K562 (cell line): ENCODE results near the gene NAV2. TPM values are rescaled to one million over a fixed set of nuclear protein-coding genes. Genes with fewer than 3 reads are reported as not detected.

Experiments used
- ATAC-seq: fragments of 200-7000 bp; cut with Tn5 transposase; 3 replicates; pipeline ENCODE4 v1.9.1; 2020; ENCODE audit warnings: moderate library complexity
- BruUV-seq: library from RNA; stranded (reverse); fragments of 400-500 nt; replicated peaks from 2 replicates; lab custom pipeline; 2021; lab: Mats Ljungman, UMichigan
- CTCF ChIA-PET: fragments of 300-600 bp; formaldehyde crosslinking; extraction: SDS; loops from one replicate; lab custom pipeline; 2021; ENCODE audit warnings: low intra/inter-chr PET ratio; lab: Yijun Ruan, JAX
- POLR2A ChIA-PET: fragments of 300-600, 350-650 bp; sonication (Branson Sonifier 250); formaldehyde crosslinking; extraction: SDS; loops from one replicate; lab custom pipeline; 2021; ENCODE audit warnings: antibody characterized with exemption, inconsistent platforms; lab: Yijun Ruan, JAX
- DNase-seq, 4 experiments: peaks; one replicate each; pipeline versions ENCODE4 v3.0.0 to v3.0.0-alpha.2; 2011 to 2018; ENCODE audit warnings: low spot score in 3 of 4, mixed read lengths in 3 of 4; ENCODE audit errors: extremely low read depth in 1 of 4
- FAIRE-seq: peaks from 2 replicates; lab custom pipeline; 2011; peaks lifted over from hg19 to GRCh38; lab: Jason Lieb, UNC
- H2AFZ ChIP-seq: 2 replicates; pipeline ENCODE4 v1.6.0; 2011; ENCODE audit warnings: low read depth, low read length, control low read depth, inconsistent platforms
- H3K27ac ChIP-seq: fragments of 200-600 bp; 3 replicates; pipeline ENCODE4 v1.8.0; 2011; ENCODE audit warnings: low read depth, mild to moderate bottlenecking, control low read depth, inconsistent platforms, low read length, moderate library complexity, mixed read lengths; ENCODE audit errors: extremely low read depth
- H3K27me3 ChIP-seq, 2 experiments: fragments of 300-600 bp in 1 of 2; 2 replicates in 1 of 2; 3 replicates in 1 of 2; pipeline versions ENCODE4 v1.6.0 to v1.8.0; 2011; ENCODE audit warnings: inconsistent platforms in 2 of 2, low read length in 2 of 2, mild to moderate bottlenecking in 1 of 2, mixed read lengths in 1 of 2, moderate library complexity in 1 of 2; ENCODE audit not compliant: control insufficient read depth in 2 of 2, insufficient read depth in 2 of 2
- H3K36me3 ChIP-seq: fragments of 300-600 bp; 3 replicates; pipeline ENCODE4 v1.8.0; 2011; ENCODE audit warnings: mild to moderate bottlenecking, low read length, inconsistent platforms; ENCODE audit not compliant: control insufficient read depth, insufficient read depth
- H3K4me1 ChIP-seq, 2 experiments: fragments of 200-600 bp in 1 of 2; replicated peaks in 1 of 2; 2 replicates in 1 of 2; 3 replicates in 1 of 2; pipeline versions ENCODE4 v1.5.1 to v1.8.0; 2011; ENCODE audit warnings: inconsistent platforms in 2 of 2, low read length in 2 of 2, mild to moderate bottlenecking in 1 of 2, mixed read lengths in 1 of 2, moderate library complexity in 1 of 2; ENCODE audit not compliant: control insufficient read depth in 2 of 2, insufficient read depth in 2 of 2
- H3K4me2 ChIP-seq: 2 replicates; pipeline ENCODE4 v1.6.1; 2011; ENCODE audit warnings: low read length, control low read depth, inconsistent platforms, mixed read lengths; ENCODE audit not compliant: insufficient read depth
- H3K4me3 ChIP-seq: fragments of 200-600 bp; sonication (generic), shearing (Covaris generic); 2 replicates; pipeline ENCODE4 v1.5.1; 2016; ENCODE audit warnings: control low read depth, inconsistent platforms
- H3K79me2 ChIP-seq: fragments of 200-600 bp; 3 replicates; pipeline ENCODE4 v1.8.0; 2011; ENCODE audit warnings: low read length, inconsistent platforms; ENCODE audit not compliant: control insufficient read depth, insufficient read depth
- H3K9ac ChIP-seq, 2 experiments: 2 replicates each; pipeline versions ENCODE4 v1.6.0 to v1.6.1; 2011; ENCODE audit warnings: low read depth in 2 of 2, low read length in 2 of 2, control low read depth in 1 of 2, inconsistent platforms in 1 of 2, mild to moderate bottlenecking in 1 of 2, mixed read lengths in 1 of 2; ENCODE audit not compliant: insufficient read depth in 1 of 2
- H3K9me1 ChIP-seq: one replicate; pipeline ENCODE4 v1.6.0; 2011; ENCODE audit warnings: inconsistent platforms, mild to moderate bottlenecking, low read length, moderate library complexity; ENCODE audit not compliant: control insufficient read depth, insufficient read depth
- H3K9me3 ChIP-seq: replicated peaks from 2 replicates; pipeline ENCODE4 v1.5.1; 2011; ENCODE audit warnings: low read depth, low read length, inconsistent platforms; ENCODE audit not compliant: control insufficient read depth, insufficient read depth
- H4K20me1 ChIP-seq: replicated peaks from 2 replicates; pipeline ENCODE4 v1.6.1; 2011; ENCODE audit warnings: low read length, inconsistent platforms, mixed read lengths; ENCODE audit not compliant: control insufficient read depth, insufficient read depth
- AFF4 ChIP-seq: sonication (generic); formaldehyde crosslinking; IDR thresholded peaks from 2 replicates; pipeline ENCODE4 v1.8.0; 2023; ENCODE audit warnings: mild to moderate bottlenecking, missing genetic modification reagents
- ATF2 ChIP-seq: sonication (generic); formaldehyde crosslinking; IDR thresholded peaks from 2 replicates; pipeline ENCODE4 v1.8.1; 2022; ENCODE audit warnings: missing genetic modification reagents
- WGBS: fragments of 100-300 bp; shearing (Covaris generic); methylation state at CpG from one replicate; pipeline ENCODE4 v1.1.6; 2016; ENCODE audit warnings: low coverage, mixed read lengths; ENCODE audit not compliant: insufficient coverage; ENCODE audit errors: missing lambda C conversion rate; 5-methylcytosine and 5-hydroxymethylcytosine counted together
- in situ Hi-C: fragments of 300-500 bp; cut with MboI; formaldehyde crosslinking; loops from 4 replicates; pipeline ENCODE4 v1.15.0; 2018; ENCODE audit warnings: inconsistent platforms, mixed read lengths
- intact Hi-C: fragments of 100-400 bp; cut with micrococcal nuclease; formaldehyde crosslinking; loops from 2 replicates; pipeline ENCODE4 v1.14.2; 2022
- polyA plus RNA-seq, 8 experiments: library from polyadenylated mRNA; depleted of rRNA in 4 of 8; stranded (reverse) in 5 of 8; unstranded in 3 of 8; fragments of >200 nt; fragmentation: Nextera tagmentation in 2 of 8; fragmentation: Illumina TruSeq in 1 of 8; extraction: Ambion mirVana in 2 of 8; extraction: Trizol in 1 of 8; gene quantifications; 2 replicates each; pipeline versions ENCODE4 v1.2.1 to v1.2.3, GENCODE V29; 2011 to 2014; ENCODE audit warnings: inconsistent platforms in 1 of 8, missing spikeins in 1 of 8
- total RNA-seq, 7 experiments: library from RNA; depleted of rRNA in 6 of 7; stranded (reverse); fragments of >200 nt in 6 of 7; fragmentation: Illumina TruSeq in 2 of 7; extraction: Trizol in 2 of 7; gene quantifications; 2 replicates each; pipeline versions ENCODE4 v1.2.1 to v1.2.3, GENCODE V29; 2011 to 2021; ENCODE audit warnings: low replicate concordance in 1 of 7

Gene NAV2
- total and polyA plus RNA-seq, 9 of the 15 experiments (the other 6 are each of a cell fraction or from before 2014, with no cell fraction given): 0.03 to 0.35 (median 0.05) TPM

- no peaks in the 10 kb centered on the region for H3K36me3 ChIP-seq
- FAIRE-seq (peak; percentile 29), DNase-seq (no peak), ATAC-seq (no peak; the same call in 2 of the 3 replicates)
- no peaks in the 10 kb centered on the region for H3K27me3 ChIP-seq
- ChIA-PET POLR2A (interaction anchor here (0.8 to 1.2 kb wide), 5 partner anchors 9 to 50 kb away, joined by 3 to 7 read pairs (median 4); no protein-coding TSS in a partner anchor), CTCF (no interaction called here)
- 21% methylated on average over 3 of the region's 3 CpGs for WGBS
- in situ Hi-C loops: no loop called here
- 0 out of 2 replicates have a peak overlapping the region, but pooled peaks have one; percentile 27 for H2AFZ ChIP-seq
- BruUV-seq: no TSS peak
- H3K79me2 ChIP-seq: no peaks in the 10 kb centered on the region
- TF ChIP-seq ATF2 (CRISPR knock-in tag) (no peak), AFF4 (CRISPR knock-in tag) (0 out of 2 replicates have a peak, but pooled peaks have one; percentile 11)
- H4K20me1 ChIP-seq: no peaks in the 10 kb centered on the region
- H3K9ac ChIP-seq: no peak overlapping the region
- H3K9me1 ChIP-seq: no peaks in the 10 kb centered on the region
- peaks cover 4% of the 10 kb centered on the region; the same call in 1 of the 2 replicates for H3K9me3 ChIP-seq
- intact Hi-C loops: no loop called here
- H3K4me2 ChIP-seq: peak overlapping the region; percentile 19; the same call in 1 of the 2 replicates
- H3K4me3 ChIP-seq: no peak overlapping the region
- peaks cover 4 to 18% of the 10 kb centered on the region in 2 experiments; a peak in 4 of 5 replicates for H3K4me1 ChIP-seq
- H3K27ac ChIP-seq: peak overlapping the region; percentile 32; the same call in 1 of the 3 replicates
Observed at GRCh38 chr11:19994672-19995071, 282.0 kb downstream of the NAV2 start.
